ENCODE results near the gene XYLT2.

GRCh38 chr17:50303051-50303450 is 42.9 kb upstream of the XYLT2 start:
- TF ChIP-seq POLR2A (IDR thresholded peaks at IDR 0.05) (no peak), POLR2AphosphoS5 (IDR thresholded peaks at IDR 0.05) (no peak)
- TF ChIP-seq, protein P1, sequence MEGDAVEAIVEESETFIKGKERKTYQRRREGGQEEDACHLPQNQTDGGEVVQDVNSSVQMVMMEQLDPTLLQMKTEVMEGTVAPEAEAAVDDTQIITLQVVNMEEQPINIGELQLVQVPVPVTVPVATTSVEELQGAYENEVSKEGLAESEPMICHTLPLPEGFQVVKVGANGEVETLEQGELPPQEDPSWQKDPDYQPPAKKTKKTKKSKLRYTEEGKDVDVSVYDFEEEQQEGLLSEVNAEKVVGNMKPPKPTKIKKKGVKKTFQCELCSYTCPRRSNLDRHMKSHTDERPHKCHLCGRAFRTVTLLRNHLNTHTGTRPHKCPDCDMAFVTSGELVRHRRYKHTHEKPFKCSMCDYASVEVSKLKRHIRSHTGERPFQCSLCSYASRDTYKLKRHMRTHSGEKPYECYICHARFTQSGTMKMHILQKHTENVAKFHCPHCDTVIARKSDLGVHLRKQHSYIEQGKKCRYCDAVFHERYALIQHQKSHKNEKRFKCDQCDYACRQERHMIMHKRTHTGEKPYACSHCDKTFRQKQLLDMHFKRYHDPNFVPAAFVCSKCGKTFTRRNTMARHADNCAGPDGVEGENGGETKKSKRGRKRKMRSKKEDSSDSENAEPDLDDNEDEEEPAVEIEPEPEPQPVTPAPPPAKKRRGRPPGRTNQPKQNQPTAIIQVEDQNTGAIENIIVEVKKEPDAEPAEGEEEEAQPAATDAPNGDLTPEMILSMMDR (IDR thresholded peaks at IDR 0.05): no peak

Data from breast epithelium (tissue), 3 donors.